Muscle of leg (tissue), 11 donors: ENCODE measurements around the gene AK3. TPM values are rescaled to one million over a fixed set of nuclear protein-coding genes. Genes with fewer than 3 reads are reported as not detected.

ENCODE experiments used
- DNase-seq: peaks from one replicate; pipeline ENCODE4 v3.0.0; 2013
- H3K27ac ChIP-seq: one replicate; pipeline ENCODE4 v1.5.1; 2013; ENCODE audit warnings: mild to moderate bottlenecking, low read length, control low read depth
- H3K27me3 ChIP-seq: one replicate; pipeline ENCODE4 v1.6.1; 2013; ENCODE audit warnings: low read length; ENCODE audit not compliant: control insufficient read depth, insufficient read depth
- H3K36me3 ChIP-seq: one replicate; pipeline ENCODE4 v1.6.1; 2013; ENCODE audit warnings: low read length; ENCODE audit not compliant: control insufficient read depth, insufficient read depth
- H3K4me1 ChIP-seq: one replicate; pipeline ENCODE4 v1.6.1; 2013; ENCODE audit warnings: low read length; ENCODE audit not compliant: control insufficient read depth, insufficient read depth
- H3K4me3 ChIP-seq: one replicate; pipeline ENCODE4 v1.5.1; 2013; ENCODE audit warnings: low read length, control low read depth
- H3K9me3 ChIP-seq: replicated peaks from 2 replicates; pipeline ENCODE4 v1.6.1; 2013; ENCODE audit warnings: low read depth, low read length; ENCODE audit not compliant: control insufficient read depth
- WGBS: methylation state at CpG from one replicate; pipeline ENCODE4 v1.1.5; 2013; ENCODE audit warnings: missing lambda C conversion rate; ENCODE audit not compliant: insufficient coverage; 5-methylcytosine and 5-hydroxymethylcytosine counted together
- polyA plus RNA-seq, 8 donors: library from polyadenylated mRNA; unstranded; fragments of 120-200 nt; gene quantifications; one replicate each; pipeline versions ENCODE4 v1.2.1 to v1.2.3, GENCODE V29; 2013; ENCODE audit warnings: inconsistent platforms in 1 of 8, low replicate concordance in 1 of 8; ENCODE audit not compliant: insufficient read length in 8 of 8, insufficient read depth in 1 of 8
- total RNA-seq: library from RNA; stranded (reverse); fragments of 120-200 nt; gene quantifications from one replicate; pipeline ENCODE4 v1.2.4, GENCODE V29; 2013

AK3 gene
- total and polyA plus RNA-seq, 9 donors, result 29.8 to 47.5 (median 39.0) TPM

GRCh38 chr9:4671737-4672136 is 69.3 kb downstream of the AK3 start:
- Histone ChIP-seq H3K27ac (no peak overlapping the region), H3K4me1 (no peaks in the 10 kb centered on the region), H3K27me3 (peaks cover 4% of the 10 kb centered on the region), H3K36me3 (no peaks in the 10 kb centered on the region), H3K9me3 (no peaks in the 10 kb centered on the region), H3K4me3 (no peak overlapping the region)
- no peak for DNase-seq
- 100% methylated on average over 1 of the region's 1 CpG for WGBS

- Histone ChIP-seq H3K4me1 (peaks cover 3% of the 10 kb centered on the region), H3K27ac (no peak overlapping the region), H3K9me3 (no peaks in the 10 kb centered on the region), H3K4me3 (no peak overlapping the region), H3K36me3 (no peaks in the 10 kb centered on the region), H3K27me3 (peaks cover 4% of the 10 kb centered on the region)
- no CpG with 5 or more reads among the region's 3 CpGs for WGBS
- no peak for DNase-seq
These were observed 70.4 kb downstream of the AK3 start for GRCh38 chr9:4670591-4670990.

- Histone ChIP-seq H3K27me3 (peaks cover 4% of the 10 kb centered on the region), H3K9me3 (no peaks in the 10 kb centered on the region), H3K4me1 (peaks cover 3% of the 10 kb centered on the region), H3K36me3 (no peaks in the 10 kb centered on the region), H3K27ac (no peak overlapping the region), H3K4me3 (no peak overlapping the region)
- no peak for DNase-seq
These were observed 71.1 kb downstream of the AK3 start for GRCh38 chr9:4669890-4670289.

- DNase-seq, result no peak
- 90% methylated on average over 1 of the region's 2 CpGs for WGBS
- Histone ChIP-seq H3K36me3 (no peaks in the 10 kb centered on the region), H3K27ac (no peak overlapping the region), H3K9me3 (no peaks in the 10 kb centered on the region), H3K27me3 (peaks cover 4% of the 10 kb centered on the region), H3K4me1 (peaks cover 3% of the 10 kb centered on the region), H3K4me3 (no peak overlapping the region)
These were observed 72.4 kb downstream of the AK3 start for GRCh38 chr9:4668604-4669003.

- Histone ChIP-seq H3K4me3 (no peak overlapping the region), H3K27ac (no peak overlapping the region), H3K36me3 (no peaks in the 10 kb centered on the region), H3K9me3 (no peaks in the 10 kb centered on the region), H3K4me1 (peaks cover 9% of the 10 kb centered on the region), H3K27me3 (peaks cover 4% of the 10 kb centered on the region)
- no peak for DNase-seq
- WGBS, result no CpG with 5 or more reads among the region's 1 CpG
These were observed 73.3 kb downstream of the AK3 start for GRCh38 chr9:4667681-4668080.

- peaks cover 11% of the 10 kb centered on the region for H3K4me1 ChIP-seq
- peak within 1 kb of the TSS; percentile 31 for H3K27ac ChIP-seq
- H3K27me3 ChIP-seq, result peaks cover 4% of the 10 kb centered on the region
- H3K9me3 ChIP-seq, result no peaks in the 10 kb centered on the region
- H3K4me3 ChIP-seq, result peak within 1 kb of the TSS; percentile 39
- WGBS, result 2% methylated on average over 25 of the region's 36 CpGs
- peak; percentile 85 for DNase-seq
- no peaks in the 10 kb centered on the region for H3K36me3 ChIP-seq
These were observed 74.8 kb downstream of the AK3 start, which contains the start of gene SPATA6L for GRCh38 chr9:4666042-4666699. Gene SPATA6L, minus strand, starts transcription at chr9:4666480. Its CDS starts 230 bp downstream, at chr9:4666250.

GRCh38 chr9:4665357-4665756 is 75.6 kb downstream of the AK3 start:
- DNase-seq, result peak; percentile 61
- no peak overlapping the region for H3K4me3 ChIP-seq
- WGBS, result 67% methylated on average over 1 of the region's 2 CpGs
- peak overlapping the region; percentile 31 for H3K27ac ChIP-seq
- H3K27me3 ChIP-seq, result peaks cover 4% of the 10 kb centered on the region
- H3K36me3 ChIP-seq, result no peaks in the 10 kb centered on the region
- peaks cover 11% of the 10 kb centered on the region for H3K4me1 ChIP-seq
- H3K9me3 ChIP-seq, result no peaks in the 10 kb centered on the region

- no peak overlapping the region for H3K27ac ChIP-seq
- no peaks in the 10 kb centered on the region for H3K36me3 ChIP-seq
- peaks cover 11% of the 10 kb centered on the region for H3K4me1 ChIP-seq
- WGBS, result 60% methylated on average over 1 of the region's 3 CpGs
- peaks cover 4% of the 10 kb centered on the region for H3K27me3 ChIP-seq
- DNase-seq, result peak; percentile 37
- H3K9me3 ChIP-seq, result no peaks in the 10 kb centered on the region
- no peak overlapping the region for H3K4me3 ChIP-seq
These were observed 77.0 kb downstream of the AK3 start for GRCh38 chr9:4663956-4664355.

- peak; percentile 18 for DNase-seq
- Histone ChIP-seq H3K4me1 (peaks cover 11% of the 10 kb centered on the region), H3K27me3 (no peaks in the 10 kb centered on the region), H3K36me3 (no peaks in the 10 kb centered on the region), H3K27ac (no peak overlapping the region), H3K9me3 (no peaks in the 10 kb centered on the region), H3K4me3 (peak overlapping the region; percentile 65)
- 57% methylated on average over 12 of the region's 13 CpGs for WGBS
These were observed 77.8 kb downstream of the AK3 start for GRCh38 chr9:4662989-4663792.

- no peak within 1 kb of the TSS for H3K27ac ChIP-seq
- peak; percentile 92 for DNase-seq
- 1% methylated on average over 70 of the region's 70 CpGs for WGBS
- H3K4me1 ChIP-seq, result peaks cover 11% of the 10 kb centered on the region
- H3K36me3 ChIP-seq, result no peaks in the 10 kb centered on the region
- H3K27me3 ChIP-seq, result no peaks in the 10 kb centered on the region
- H3K9me3 ChIP-seq, result no peaks in the 10 kb centered on the region
- H3K4me3 ChIP-seq, result peak within 1 kb of the TSS; percentile 65
These were observed 78.7 kb downstream of the AK3 start, which contains the start of gene PLPP6 for GRCh38 chr9:4662108-4662988. Gene PLPP6, plus strand, starts transcription at chr9:4662294. Its CDS starts 82 bp downstream, at chr9:4662376.
